ENCODE results near the gene TCEANC.

TCEANC gene

GRCh38 chrX:13690836-13691235 is 37.9 kb downstream of the TCEANC start:
- Histone ChIP-seq H3K9me3 (ENCODE audit: insufficient read depth, low read length) (no peaks in the 10 kb centered on the region), H3K9ac (ENCODE audit: insufficient read length, low read depth) (no peak overlapping the region), H3K4me1 (ENCODE audit: insufficient read depth, insufficient read length) (peaks cover 6% of the 10 kb centered on the region), H3K27me3 (ENCODE audit: insufficient read depth, insufficient read length) (peaks cover 18% of the 10 kb centered on the region), H3K36me3 (ENCODE audit: insufficient read depth, insufficient read length, low read length) (peaks cover 15% of the 10 kb centered on the region), H3K4me3 (ENCODE audit: insufficient read length, low read depth) (no peak overlapping the region)
- TF ChIP-seq YY1 (IDR thresholded peaks at IDR 0.05; ENCODE audit: insufficient read depth, insufficient read length) (no peak), SUZ12 (IDR thresholded peaks at IDR 0.05; ENCODE audit: extremely low read depth, insufficient read depth, insufficient read length) (no peak)
- no peak for DNase-seq (ENCODE audit: low read depth, low spot score)

DNA sequence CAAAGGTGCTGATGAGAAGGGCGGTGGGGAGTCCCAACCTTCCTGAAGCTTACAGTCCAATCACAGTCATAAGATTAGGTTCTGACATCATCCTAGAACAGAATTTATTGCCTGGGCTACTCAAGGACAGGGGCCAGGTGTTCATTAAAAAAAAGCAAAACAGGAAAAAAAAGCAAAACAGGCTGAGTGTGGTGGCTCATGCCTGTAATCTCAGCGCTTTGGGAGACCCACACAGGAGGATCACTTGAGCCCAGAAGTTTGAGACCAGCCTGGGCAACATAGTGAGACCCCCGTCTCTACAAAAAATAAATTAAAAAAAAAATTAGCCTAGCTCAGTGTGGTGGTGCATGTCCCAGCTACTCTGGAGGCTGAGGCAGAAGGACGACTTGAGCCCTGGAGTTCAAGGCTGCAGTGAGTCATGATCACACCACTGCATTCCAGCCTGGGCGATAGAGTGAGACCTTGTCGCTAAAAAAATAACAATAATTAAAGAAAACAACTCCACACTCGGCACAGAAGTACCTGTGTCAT is 39.0 kb downstream of the TCEANC start:
- DNase-seq (ENCODE audit: low read depth, low spot score): no peak
- Histone ChIP-seq H3K4me1 (ENCODE audit: insufficient read depth, insufficient read length) (peaks cover 6% of the 10 kb centered on the region), H3K27me3 (ENCODE audit: insufficient read depth, insufficient read length) (peaks cover 18% of the 10 kb centered on the region), H3K9me3 (ENCODE audit: insufficient read depth, low read length) (no peaks in the 10 kb centered on the region), H3K36me3 (ENCODE audit: insufficient read depth, insufficient read length, low read length) (peaks cover 17% of the 10 kb centered on the region), H3K4me3 (ENCODE audit: insufficient read length, low read depth) (no peak overlapping the region), H3K9ac (ENCODE audit: insufficient read length, low read depth) (no peak overlapping the region)
- TF ChIP-seq ZNF274 (IDR thresholded peaks at IDR 0.05; ENCODE audit: low read depth, low read length): no peak
- no peak for TF ChIP-seq SUZ12 (IDR thresholded peaks at IDR 0.05; ENCODE audit: extremely low read depth, insufficient read depth, insufficient read length)
- TF ChIP-seq YY1 (IDR thresholded peaks at IDR 0.05; ENCODE audit: insufficient read depth, insufficient read length): no peak

DNA sequence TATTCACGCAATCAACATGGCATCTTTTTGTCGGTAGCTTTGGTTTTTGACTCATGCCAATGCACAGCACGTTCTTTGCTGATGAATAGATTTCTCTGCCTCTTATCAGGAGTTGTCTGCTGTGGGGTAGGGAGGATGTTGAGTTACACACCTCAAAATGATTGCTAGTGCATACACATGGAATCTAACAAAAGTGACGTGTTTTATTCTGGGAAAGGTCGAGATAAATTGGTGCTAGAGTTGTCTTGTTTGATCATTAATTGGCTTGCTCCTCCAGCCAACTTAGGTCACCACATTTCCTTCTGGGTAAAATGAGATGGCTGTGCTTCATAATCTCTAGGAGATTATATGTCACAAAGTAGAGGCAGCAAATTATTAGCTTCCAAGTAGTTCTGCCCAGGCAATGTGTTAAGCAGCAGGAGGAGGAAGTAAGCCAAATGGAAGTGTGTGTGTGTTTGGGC is 39.9 kb downstream of the TCEANC start:
- Histone ChIP-seq H3K9ac (ENCODE audit: insufficient read length, low read depth) (no peak overlapping the region), H3K36me3 (ENCODE audit: insufficient read depth, insufficient read length, low read length) (peaks cover 23% of the 10 kb centered on the region), H3K4me1 (ENCODE audit: insufficient read depth, insufficient read length) (peaks cover 6% of the 10 kb centered on the region), H3K27me3 (ENCODE audit: insufficient read depth, insufficient read length) (peaks cover 10% of the 10 kb centered on the region), H3K9me3 (ENCODE audit: insufficient read depth, low read length) (no peaks in the 10 kb centered on the region), H3K4me3 (ENCODE audit: insufficient read length, low read depth) (no peak overlapping the region)
- no peak for DNase-seq (ENCODE audit: low read depth, low spot score)
- TF ChIP-seq ZNF274 (IDR thresholded peaks at IDR 0.05; ENCODE audit: low read depth, low read length) (no peak), YY1 (IDR thresholded peaks at IDR 0.05; ENCODE audit: insufficient read depth, insufficient read length) (no peak), SUZ12 (IDR thresholded peaks at IDR 0.05; ENCODE audit: extremely low read depth, insufficient read depth, insufficient read length) (no peak)

- Histone ChIP-seq H3K4me1 (ENCODE audit: insufficient read depth, insufficient read length) (peaks cover 6% of the 10 kb centered on the region), H3K27me3 (ENCODE audit: insufficient read depth, insufficient read length) (peaks cover 3% of the 10 kb centered on the region), H3K9ac (ENCODE audit: insufficient read length, low read depth) (no peak overlapping the region), H3K4me3 (ENCODE audit: insufficient read length, low read depth) (no peak overlapping the region), H3K36me3 (ENCODE audit: insufficient read depth, insufficient read length, low read length) (peaks cover 24% of the 10 kb centered on the region), H3K9me3 (ENCODE audit: insufficient read depth, low read length) (no peaks in the 10 kb centered on the region)
- DNase-seq (ENCODE audit: low read depth, low spot score): no peak
- TF ChIP-seq ZNF274 (IDR thresholded peaks at IDR 0.05; ENCODE audit: low read depth, low read length): no peak
- no peak for TF ChIP-seq SUZ12 (IDR thresholded peaks at IDR 0.05; ENCODE audit: extremely low read depth, insufficient read depth, insufficient read length)
- TF ChIP-seq YY1 (IDR thresholded peaks at IDR 0.05; ENCODE audit: insufficient read depth, insufficient read length): no peak
Measured at GRCh38 chrX:13693341-13693961, 40.5 kb downstream of the TCEANC start.

- H3K4me3 ChIP-seq (ENCODE audit: insufficient read length, low read depth): no peak overlapping the region
- H3K36me3 ChIP-seq (ENCODE audit: insufficient read depth, insufficient read length, low read length): peaks cover 26% of the 10 kb centered on the region
- TF ChIP-seq YY1 (IDR thresholded peaks at IDR 0.05; ENCODE audit: insufficient read depth, insufficient read length): no peak
- H3K9ac ChIP-seq (ENCODE audit: insufficient read length, low read depth): peak overlapping the region; percentile 4
- H3K9me3 ChIP-seq (ENCODE audit: insufficient read depth, low read length): no peaks in the 10 kb centered on the region
- peaks cover 6% of the 10 kb centered on the region for H3K4me1 ChIP-seq (ENCODE audit: insufficient read depth, insufficient read length)
- DNase-seq (ENCODE audit: low read depth, low spot score): no peak
- H3K27me3 ChIP-seq (ENCODE audit: insufficient read depth, insufficient read length): no peaks in the 10 kb centered on the region
Measured at GRCh38 chrX:13694359-13694758, 41.4 kb downstream of the TCEANC start.

- Histone ChIP-seq H3K36me3 (ENCODE audit: insufficient read depth, insufficient read length, low read length) (peaks cover 27% of the 10 kb centered on the region), H3K9me3 (ENCODE audit: insufficient read depth, low read length) (no peaks in the 10 kb centered on the region), H3K4me3 (ENCODE audit: insufficient read length, low read depth) (no peak overlapping the region), H3K27me3 (ENCODE audit: insufficient read depth, insufficient read length) (no peaks in the 10 kb centered on the region), H3K4me1 (ENCODE audit: insufficient read depth, insufficient read length) (peaks cover 6% of the 10 kb centered on the region), H3K9ac (ENCODE audit: insufficient read length, low read depth) (peak overlapping the region; percentile 4)
- no peak for DNase-seq (ENCODE audit: low read depth, low spot score)
- TF ChIP-seq YY1 (IDR thresholded peaks at IDR 0.05; ENCODE audit: insufficient read depth, insufficient read length) (no peak), ZNF274 (IDR thresholded peaks at IDR 0.05; ENCODE audit: low read depth, low read length) (no peak), SUZ12 (IDR thresholded peaks at IDR 0.05; ENCODE audit: extremely low read depth, insufficient read depth, insufficient read length) (no peak)
Measured at GRCh38 chrX:13694983-13695382, 42.0 kb downstream of the TCEANC start.

GRCh38 chrX:13695601-13696115 is 42.7 kb downstream of the TCEANC start:
- TF ChIP-seq ZNF274 (IDR thresholded peaks at IDR 0.05; ENCODE audit: low read depth, low read length) (no peak), SUZ12 (IDR thresholded peaks at IDR 0.05; ENCODE audit: extremely low read depth, insufficient read depth, insufficient read length) (no peak), YY1 (IDR thresholded peaks at IDR 0.05; ENCODE audit: insufficient read depth, insufficient read length) (no peak)
- DNase-seq (ENCODE audit: low read depth, low spot score): no peak
- no peak overlapping the region for H3K9ac ChIP-seq (ENCODE audit: insufficient read length, low read depth)

More at GRCh38 chrX:13695601-13696115, 42.7 kb downstream of the TCEANC start:
- no peaks in the 10 kb centered on the region for H3K9me3 ChIP-seq (ENCODE audit: insufficient read depth, low read length)
- H3K27me3 ChIP-seq (ENCODE audit: insufficient read depth, insufficient read length): no peaks in the 10 kb centered on the region
- H3K36me3 ChIP-seq (ENCODE audit: insufficient read depth, insufficient read length, low read length): peaks cover 27% of the 10 kb centered on the region
- H3K4me3 ChIP-seq (ENCODE audit: insufficient read length, low read depth): no peak overlapping the region
- peaks cover 6% of the 10 kb centered on the region for H3K4me1 ChIP-seq (ENCODE audit: insufficient read depth, insufficient read length)
